IPS-20b (cell line): ENCODE data around the gene TRHDE.

Source experiments
- H3K27ac ChIP-seq: one replicate; pipeline ENCODE4 v1.5.1; 2013; ENCODE audit warnings: low read length
- H3K27me3 ChIP-seq: 2 replicates; pipeline ENCODE4 v1.6.1; 2013; ENCODE audit warnings: mild to moderate bottlenecking, low read length, inconsistent platforms; ENCODE audit not compliant: insufficient read depth
- H3K36me3 ChIP-seq: 2 replicates; pipeline ENCODE4 v1.6.1; 2013; ENCODE audit warnings: low read depth, mild to moderate bottlenecking, inconsistent platforms, low read length, moderate library complexity; ENCODE audit not compliant: insufficient read depth
- H3K4me1 ChIP-seq: 2 replicates; pipeline ENCODE4 v1.6.1; 2013; ENCODE audit warnings: mild to moderate bottlenecking, control low read depth, inconsistent platforms, low read length, moderate library complexity; ENCODE audit not compliant: insufficient read depth
- H3K4me3 ChIP-seq: 2 replicates; pipeline ENCODE4 v1.5.1; 2013; ENCODE audit warnings: mild to moderate bottlenecking, low read length, inconsistent platforms
- H3K9ac ChIP-seq: 2 replicates; pipeline ENCODE4 v1.6.1; 2013; ENCODE audit warnings: low read depth, mild to moderate bottlenecking, inconsistent platforms, low read length, moderate library complexity
- H3K9me3 ChIP-seq: 2 replicates; pipeline ENCODE4 v1.6.1; 2013; ENCODE audit warnings: mild to moderate bottlenecking, low read depth, low read length, inconsistent platforms; ENCODE audit not compliant: insufficient read depth

The TRHDE gene

GRCh38 chr12:72522411-72522810 is 250.2 kb downstream of the TRHDE start:
- Histone ChIP-seq H3K4me3 (no peak overlapping the region), H3K27me3 (no peaks in the 10 kb centered on the region), H3K4me1 (no peaks in the 10 kb centered on the region), H3K9me3 (no peaks in the 10 kb centered on the region), H3K36me3 (no peaks in the 10 kb centered on the region), H3K9ac (no peak overlapping the region), H3K27ac (no peak overlapping the region)

GRCh38 chr12:72523754-72524153 is 251.6 kb downstream of the TRHDE start:
- H3K36me3 ChIP-seq: no peaks in the 10 kb centered on the region
- no peak overlapping the region for H3K9ac ChIP-seq
- no peaks in the 10 kb centered on the region for H3K4me1 ChIP-seq
- H3K27me3 ChIP-seq: no peaks in the 10 kb centered on the region
- H3K4me3 ChIP-seq: no peak overlapping the region
- no peaks in the 10 kb centered on the region for H3K9me3 ChIP-seq
- no peak overlapping the region for H3K27ac ChIP-seq

DNA sequence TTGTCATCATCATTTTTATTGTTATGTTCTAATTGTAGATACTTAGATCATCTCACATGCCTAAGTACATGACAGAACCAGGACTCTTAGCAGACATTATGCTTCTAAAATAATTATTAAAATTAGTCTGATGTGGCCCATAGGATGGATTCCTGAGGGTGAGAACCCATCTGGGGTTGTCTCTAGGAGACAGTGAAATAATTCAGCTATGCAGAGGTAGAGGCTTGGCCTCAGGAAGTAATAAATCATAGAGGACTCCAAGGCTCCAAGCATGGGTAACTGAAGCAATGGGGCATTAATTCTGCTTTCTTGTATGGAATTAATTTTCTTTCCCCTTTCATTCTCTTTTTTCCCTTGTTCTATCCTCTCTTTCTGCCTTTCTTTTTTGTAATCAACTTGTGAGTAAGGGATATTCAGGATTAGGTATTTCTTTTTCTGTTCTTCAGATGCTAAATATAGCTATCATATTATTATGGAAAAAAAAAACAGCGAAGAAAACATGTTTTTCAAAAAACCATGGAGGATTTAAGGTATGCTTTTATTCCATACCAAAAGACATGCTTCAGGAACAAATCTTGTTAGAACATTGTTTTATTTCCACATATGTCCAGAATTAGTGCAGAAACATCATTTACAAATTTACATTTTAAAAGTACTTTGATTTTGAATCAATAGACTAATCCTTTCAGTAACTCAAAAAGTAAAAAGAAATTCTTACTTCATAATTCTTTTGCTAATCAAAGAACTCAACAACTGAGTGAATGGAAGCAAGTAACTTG is 263.2 kb downstream of the TRHDE start:
- Histone ChIP-seq H3K27me3 (no peaks in the 10 kb centered on the region), H3K9ac (no peak overlapping the region), H3K4me1 (peaks cover 9% of the 10 kb centered on the region; the same call in 1 of the 2 replicates), H3K27ac (no peak overlapping the region), H3K9me3 (no peaks in the 10 kb centered on the region), H3K4me3 (no peak overlapping the region), H3K36me3 (no peaks in the 10 kb centered on the region)

DNA sequence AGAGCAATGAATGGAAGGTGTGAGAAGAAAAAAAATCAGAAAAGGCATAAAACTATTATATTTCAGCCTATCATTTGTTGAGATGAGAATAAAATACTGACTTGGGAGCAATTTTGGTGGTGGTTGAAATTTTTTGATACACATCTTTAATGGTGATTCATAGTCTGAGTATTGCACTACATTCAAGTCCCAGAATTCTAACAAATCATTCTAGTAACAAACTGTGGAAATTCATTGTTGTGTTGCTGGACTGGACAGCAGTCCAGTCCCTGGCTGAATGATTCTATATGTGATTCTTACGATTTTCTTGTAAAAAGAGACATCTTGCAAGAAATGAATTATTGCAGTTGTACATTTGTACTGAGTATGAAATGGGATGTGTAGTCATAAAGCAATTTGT is 268.6 kb downstream of the TRHDE start:
- no peak overlapping the region for H3K9ac ChIP-seq
- H3K9me3 ChIP-seq: no peaks in the 10 kb centered on the region
- H3K27ac ChIP-seq: no peak overlapping the region
- H3K27me3 ChIP-seq: no peaks in the 10 kb centered on the region
- no peaks in the 10 kb centered on the region for H3K36me3 ChIP-seq
- H3K4me3 ChIP-seq: no peak overlapping the region
- peaks cover 3% of the 10 kb centered on the region; the same call in 1 of the 2 replicates for H3K4me1 ChIP-seq

DNA sequence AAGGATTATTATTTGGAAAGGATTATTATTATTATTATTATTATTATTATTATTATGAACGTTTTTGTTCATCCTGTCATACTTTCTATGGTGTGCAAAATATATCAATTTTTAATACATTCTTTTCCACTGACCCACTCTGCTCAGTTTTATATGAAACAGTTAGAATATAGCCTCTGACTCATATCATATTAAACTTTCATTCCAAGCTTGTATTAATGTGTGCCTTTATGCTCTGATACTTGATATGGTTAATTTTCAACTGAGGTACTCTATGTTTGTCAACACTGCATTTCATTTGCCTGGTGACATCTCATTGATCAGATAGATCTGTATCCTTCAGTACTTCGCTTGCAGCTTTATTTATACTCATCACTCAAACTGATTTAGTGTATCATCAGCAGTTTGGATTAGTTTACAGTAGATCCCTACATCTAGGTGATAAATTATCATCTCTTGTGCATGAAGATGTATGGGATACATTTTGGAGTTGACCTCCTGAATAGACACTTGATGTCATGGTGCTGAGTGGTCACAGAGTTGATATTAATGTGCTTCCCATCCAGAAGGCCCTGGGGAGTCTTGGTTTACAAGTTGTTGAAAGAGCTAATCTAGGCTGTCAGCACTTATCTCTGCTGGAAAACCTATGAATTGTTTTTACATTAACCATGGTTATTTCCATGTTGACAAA is 271.8 kb downstream of the TRHDE start:
- Histone ChIP-seq H3K27me3 (no peaks in the 10 kb centered on the region), H3K9me3 (no peaks in the 10 kb centered on the region), H3K9ac (no peak overlapping the region), H3K36me3 (no peaks in the 10 kb centered on the region), H3K4me3 (no peak overlapping the region), H3K4me1 (peaks cover 6% of the 10 kb centered on the region), H3K27ac (no peak overlapping the region)

- H3K27me3 ChIP-seq: no peaks in the 10 kb centered on the region
- H3K9ac ChIP-seq: no peak overlapping the region
- H3K4me1 ChIP-seq: peaks cover 6% of the 10 kb centered on the region
- no peaks in the 10 kb centered on the region for H3K9me3 ChIP-seq
- no peaks in the 10 kb centered on the region for H3K36me3 ChIP-seq
- H3K4me3 ChIP-seq: no peak overlapping the region
- no peak overlapping the region for H3K27ac ChIP-seq
Observed at GRCh38 chr12:72546106-72546505, 273.9 kb downstream of the TRHDE start.

DNA sequence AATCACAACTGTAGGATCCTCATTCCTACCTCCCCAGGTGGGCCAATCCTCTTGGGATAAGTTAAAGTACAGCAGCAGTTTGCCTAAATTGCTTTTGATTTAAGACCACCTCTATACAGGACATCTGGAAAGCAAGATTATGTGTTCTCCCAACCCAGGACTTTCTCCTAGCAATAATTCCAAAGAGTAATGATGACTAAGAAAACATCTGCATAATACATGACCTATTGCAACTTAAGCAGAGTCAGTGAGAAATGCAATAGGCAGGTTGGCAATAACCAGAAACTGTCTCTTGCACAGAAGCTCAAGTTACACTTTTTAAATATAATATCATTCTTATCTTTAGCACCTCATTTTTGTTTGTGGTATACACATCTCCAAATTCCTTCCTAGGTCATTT is 275.4 kb downstream of the TRHDE start:
- Histone ChIP-seq H3K27me3 (no peaks in the 10 kb centered on the region), H3K9me3 (no peaks in the 10 kb centered on the region), H3K4me1 (peaks cover 6% of the 10 kb centered on the region), H3K4me3 (no peak overlapping the region), H3K27ac (no peak overlapping the region), H3K36me3 (no peaks in the 10 kb centered on the region), H3K9ac (no peak overlapping the region)

- Histone ChIP-seq H3K9me3 (no peaks in the 10 kb centered on the region), H3K27ac (no peak overlapping the region)
Observed at GRCh38 chr12:72549184-72549583, 277.0 kb downstream of the TRHDE start.

GRCh38 chr12:72560003-72560769 is 288.0 kb downstream of the TRHDE start:
- Histone ChIP-seq H3K9ac (no peak overlapping the region), H3K36me3 (no peaks in the 10 kb centered on the region), H3K27me3 (no peaks in the 10 kb centered on the region), H3K4me1 (no peaks in the 10 kb centered on the region), H3K27ac (no peak overlapping the region), H3K9me3 (no peaks in the 10 kb centered on the region), H3K4me3 (no peak overlapping the region)

More at GRCh38 chr12:72549184-72549583, 277.0 kb downstream of the TRHDE start:
- H3K36me3 ChIP-seq: no peaks in the 10 kb centered on the region
- H3K4me3 ChIP-seq: no peak overlapping the region
- H3K4me1 ChIP-seq: peaks cover 6% of the 10 kb centered on the region
- no peaks in the 10 kb centered on the region for H3K27me3 ChIP-seq
- no peak overlapping the region for H3K9ac ChIP-seq

GRCh38 chr12:72570601-72571000 is 298.4 kb downstream of the TRHDE start:
- no peaks in the 10 kb centered on the region for H3K36me3 ChIP-seq
- no peak overlapping the region for H3K27ac ChIP-seq
- H3K9me3 ChIP-seq: no peaks in the 10 kb centered on the region
- peaks cover 5% of the 10 kb centered on the region; the same call in 1 of the 2 replicates for H3K4me1 ChIP-seq
- H3K4me3 ChIP-seq: no peak overlapping the region
- no peaks in the 10 kb centered on the region for H3K27me3 ChIP-seq
- H3K9ac ChIP-seq: no peak overlapping the region

DNA sequence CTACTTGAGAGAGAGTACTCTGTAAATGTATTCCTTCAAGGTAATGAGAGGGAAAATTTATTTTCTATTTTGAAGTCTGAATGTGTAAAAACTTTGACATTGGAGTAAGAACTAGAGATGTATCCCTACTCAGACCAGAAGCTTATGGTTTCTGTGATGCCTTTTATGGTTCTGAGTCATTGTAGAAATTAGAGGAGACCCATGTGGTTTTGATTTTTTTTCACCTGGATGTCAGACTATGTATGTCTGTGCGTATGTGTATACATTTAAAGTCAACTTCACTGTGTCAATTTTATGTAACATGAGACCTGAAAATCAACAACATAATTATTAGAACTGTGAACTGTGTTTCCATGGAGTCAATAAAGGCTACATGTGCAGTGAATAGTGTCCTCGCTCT is 302.0 kb downstream of the TRHDE start:
- no peaks in the 10 kb centered on the region for H3K36me3 ChIP-seq
- no peak overlapping the region for H3K9ac ChIP-seq
- peaks cover 5% of the 10 kb centered on the region; the same call in 1 of the 2 replicates for H3K4me1 ChIP-seq
- H3K27ac ChIP-seq: no peak overlapping the region
- H3K9me3 ChIP-seq: no peaks in the 10 kb centered on the region
- no peaks in the 10 kb centered on the region for H3K27me3 ChIP-seq
- no peak overlapping the region for H3K4me3 ChIP-seq
